K562 (cell line): Measurements from ENCODE around the gene C1QTNF6. TPM values are rescaled to one million over a fixed set of nuclear protein-coding genes. Genes with fewer than 3 reads are reported as not detected.

ENCODE experiments used
- ATAC-seq: fragments of 200-7000 bp; cut with Tn5 transposase; 3 replicates; pipeline ENCODE4 v1.9.1; 2020; ENCODE audit warnings: moderate library complexity
- BruUV-seq: library from RNA; stranded (reverse); fragments of 400-500 nt; replicated peaks from 2 replicates; lab custom pipeline; 2021; lab: Mats Ljungman, UMichigan
- CTCF ChIA-PET: fragments of 300-600 bp; formaldehyde crosslinking; extraction: SDS; loops from one replicate; lab custom pipeline; 2021; ENCODE audit warnings: low intra/inter-chr PET ratio; lab: Yijun Ruan, JAX
- POLR2A ChIA-PET: fragments of 300-600, 350-650 bp; sonication (Branson Sonifier 250); formaldehyde crosslinking; extraction: SDS; loops from one replicate; lab custom pipeline; 2021; ENCODE audit warnings: antibody characterized with exemption, inconsistent platforms; lab: Yijun Ruan, JAX
- DNase-seq, 4 experiments: peaks; one replicate each; pipeline versions ENCODE4 v3.0.0 to v3.0.0-alpha.2; 2011 to 2018; ENCODE audit warnings: low spot score in 3 of 4, mixed read lengths in 3 of 4; ENCODE audit errors: extremely low read depth in 1 of 4
- FAIRE-seq: peaks from 2 replicates; lab custom pipeline; 2011; peaks lifted over from hg19 to GRCh38; lab: Jason Lieb, UNC
- H2AFZ ChIP-seq: 2 replicates; pipeline ENCODE4 v1.6.0; 2011; ENCODE audit warnings: low read depth, low read length, control low read depth, inconsistent platforms
- H3K27ac ChIP-seq: fragments of 200-600 bp; 3 replicates; pipeline ENCODE4 v1.8.0; 2011; ENCODE audit warnings: low read depth, mild to moderate bottlenecking, control low read depth, inconsistent platforms, low read length, moderate library complexity, mixed read lengths; ENCODE audit errors: extremely low read depth
- H3K27me3 ChIP-seq, 2 experiments: fragments of 300-600 bp in 1 of 2; 2 replicates in 1 of 2; 3 replicates in 1 of 2; pipeline versions ENCODE4 v1.6.0 to v1.8.0; 2011; ENCODE audit warnings: inconsistent platforms in 2 of 2, low read length in 2 of 2, mild to moderate bottlenecking in 1 of 2, mixed read lengths in 1 of 2, moderate library complexity in 1 of 2; ENCODE audit not compliant: control insufficient read depth in 2 of 2, insufficient read depth in 2 of 2
- H3K36me3 ChIP-seq: fragments of 300-600 bp; 3 replicates; pipeline ENCODE4 v1.8.0; 2011; ENCODE audit warnings: mild to moderate bottlenecking, low read length, inconsistent platforms; ENCODE audit not compliant: control insufficient read depth, insufficient read depth
- H3K4me1 ChIP-seq, 2 experiments: fragments of 200-600 bp in 1 of 2; replicated peaks in 1 of 2; 2 replicates in 1 of 2; 3 replicates in 1 of 2; pipeline versions ENCODE4 v1.5.1 to v1.8.0; 2011; ENCODE audit warnings: inconsistent platforms in 2 of 2, low read length in 2 of 2, mild to moderate bottlenecking in 1 of 2, mixed read lengths in 1 of 2, moderate library complexity in 1 of 2; ENCODE audit not compliant: control insufficient read depth in 2 of 2, insufficient read depth in 2 of 2
- H3K4me2 ChIP-seq: 2 replicates; pipeline ENCODE4 v1.6.1; 2011; ENCODE audit warnings: low read length, control low read depth, inconsistent platforms, mixed read lengths; ENCODE audit not compliant: insufficient read depth
- H3K4me3 ChIP-seq: fragments of 200-600 bp; sonication (generic), shearing (Covaris generic); 2 replicates; pipeline ENCODE4 v1.5.1; 2016; ENCODE audit warnings: control low read depth, inconsistent platforms
- H3K79me2 ChIP-seq: fragments of 200-600 bp; 3 replicates; pipeline ENCODE4 v1.8.0; 2011; ENCODE audit warnings: low read length, inconsistent platforms; ENCODE audit not compliant: control insufficient read depth, insufficient read depth
- H3K9ac ChIP-seq, 2 experiments: 2 replicates each; pipeline versions ENCODE4 v1.6.0 to v1.6.1; 2011; ENCODE audit warnings: low read depth in 2 of 2, low read length in 2 of 2, control low read depth in 1 of 2, inconsistent platforms in 1 of 2, mild to moderate bottlenecking in 1 of 2, mixed read lengths in 1 of 2; ENCODE audit not compliant: insufficient read depth in 1 of 2
- H3K9me1 ChIP-seq: one replicate; pipeline ENCODE4 v1.6.0; 2011; ENCODE audit warnings: inconsistent platforms, mild to moderate bottlenecking, low read length, moderate library complexity; ENCODE audit not compliant: control insufficient read depth, insufficient read depth
- H3K9me3 ChIP-seq: replicated peaks from 2 replicates; pipeline ENCODE4 v1.5.1; 2011; ENCODE audit warnings: low read depth, low read length, inconsistent platforms; ENCODE audit not compliant: control insufficient read depth, insufficient read depth
- H4K20me1 ChIP-seq: replicated peaks from 2 replicates; pipeline ENCODE4 v1.6.1; 2011; ENCODE audit warnings: low read length, inconsistent platforms, mixed read lengths; ENCODE audit not compliant: control insufficient read depth, insufficient read depth
- CCAR2 ChIP-seq: fragments of 200-400 bp; formaldehyde crosslinking; IDR thresholded peaks from 2 replicates; pipeline ENCODE4 v1.6.1; 2017; ENCODE audit warnings: mild to moderate bottlenecking, low read depth, low read length
- PCBP1 ChIP-seq: fragments of 200-400 bp; formaldehyde crosslinking; IDR thresholded peaks from 2 replicates; pipeline ENCODE4 v1.6.1; 2018; ENCODE audit warnings: mild to moderate bottlenecking, low read depth, low read length; ENCODE audit not compliant: poor library complexity, severe bottlenecking
- SIN3B ChIP-seq: fragments of 450-650 bp; IDR thresholded peaks from 2 replicates; pipeline ENCODE4 v1.6.1; 2017; ENCODE audit warnings: low read depth, mild to moderate bottlenecking, moderate library complexity
- SREBF1 ChIP-seq: fragments of 150-350 bp; IDR thresholded peaks from 2 replicates; pipeline ENCODE4 v1.6.1; 2014; ENCODE audit warnings: antibody characterized with exemption, low read depth, low read length, borderline replicate concordance
- ZNF76 ChIP-seq: fragments of 250-450 bp; sonication (Bioruptor Pico); IDR thresholded peaks from 2 replicates; pipeline ENCODE4 v1.4.0; 2020; ENCODE audit warnings: mild to moderate bottlenecking, moderate library complexity, borderline replicate concordance
- WGBS: fragments of 100-300 bp; shearing (Covaris generic); methylation state at CpG from one replicate; pipeline ENCODE4 v1.1.6; 2016; ENCODE audit warnings: low coverage, mixed read lengths; ENCODE audit not compliant: insufficient coverage; ENCODE audit errors: missing lambda C conversion rate; 5-methylcytosine and 5-hydroxymethylcytosine counted together
- in situ Hi-C: fragments of 300-500 bp; cut with MboI; formaldehyde crosslinking; loops from 4 replicates; pipeline ENCODE4 v1.15.0; 2018; ENCODE audit warnings: inconsistent platforms, mixed read lengths
- intact Hi-C: fragments of 100-400 bp; cut with micrococcal nuclease; formaldehyde crosslinking; loops from 2 replicates; pipeline ENCODE4 v1.14.2; 2022
- polyA plus RNA-seq, 8 experiments: library from polyadenylated mRNA; depleted of rRNA in 4 of 8; stranded (reverse) in 5 of 8; unstranded in 3 of 8; fragments of >200 nt; fragmentation: Nextera tagmentation in 2 of 8; fragmentation: Illumina TruSeq in 1 of 8; extraction: Ambion mirVana in 2 of 8; extraction: Trizol in 1 of 8; gene quantifications; 2 replicates each; pipeline versions ENCODE4 v1.2.1 to v1.2.3, GENCODE V29; 2011 to 2014; ENCODE audit warnings: inconsistent platforms in 1 of 8, missing spikeins in 1 of 8
- total RNA-seq, 7 experiments: library from RNA; depleted of rRNA in 6 of 7; stranded (reverse); fragments of >200 nt in 6 of 7; fragmentation: Illumina TruSeq in 2 of 7; extraction: Trizol in 2 of 7; gene quantifications; 2 replicates each; pipeline versions ENCODE4 v1.2.1 to v1.2.3, GENCODE V29; 2011 to 2021; ENCODE audit warnings: low replicate concordance in 1 of 7
- TF ChIP-seq, protein P1 (sequence below): fragments of 200-800 bp; sonication (Bioruptor generic); IDR thresholded peaks from 2 replicates; pipeline ENCODE4 v1.6.1; 2017; ENCODE audit warnings: missing genetic modification characterization, missing compliant biosample characterization
- TF ChIP-seq, protein P2 (sequence below): fragments of 450-650 bp; IDR thresholded peaks from 2 replicates; pipeline ENCODE4 v1.6.1; 2016; ENCODE audit warnings: mild to moderate bottlenecking
- TF ChIP-seq, protein P3 (sequence below): sonication (generic); formaldehyde crosslinking; IDR thresholded peaks from 2 replicates; pipeline ENCODE4 v1.4.0; 2020; ENCODE audit warnings: mild to moderate bottlenecking, missing genetic modification reagents
- TF ChIP-seq, protein P4 (sequence below): sonication (generic); formaldehyde crosslinking; IDR thresholded peaks from 2 replicates; pipeline ENCODE4 v1.8.1; 2023; ENCODE audit warnings: mild to moderate bottlenecking, missing genetic modification reagents, moderate library complexity

The C1QTNF6 gene
- total and polyA plus RNA-seq, 9 of the 15 experiments (the other 6 are each of a cell fraction or from before 2014, with no cell fraction given), result 0.18 to 0.92 (median 0.55) TPM

DNA sequence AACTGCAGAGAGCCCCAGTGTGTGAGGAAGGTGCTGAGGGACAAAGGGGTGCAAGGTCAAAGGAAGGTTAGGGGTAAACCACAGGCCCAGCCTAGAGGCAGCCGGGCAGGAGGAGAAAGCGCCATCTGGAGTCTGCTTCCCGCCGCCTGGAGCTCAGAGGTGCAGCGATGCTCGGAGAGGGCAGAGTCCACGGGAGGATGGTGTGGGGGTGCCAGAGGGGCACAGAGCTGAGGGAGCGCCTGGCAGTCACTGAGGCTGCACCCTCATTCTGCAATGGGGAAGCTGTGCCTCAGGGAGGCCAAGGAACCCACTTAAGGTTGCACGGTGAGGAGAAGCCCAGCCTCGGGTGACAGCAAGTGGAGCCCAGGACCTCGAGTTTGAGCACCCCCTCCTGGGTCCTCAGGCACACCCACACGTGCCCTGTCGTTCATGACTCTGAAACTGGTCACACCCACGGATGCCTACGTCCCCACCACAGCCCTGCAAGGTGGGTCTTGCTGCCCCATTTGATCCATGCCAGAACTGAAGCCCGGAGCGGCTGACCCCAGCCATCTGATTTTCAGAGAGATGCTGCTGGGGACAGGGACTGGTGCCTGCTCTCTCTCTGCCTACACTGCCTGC is 39.9 kb downstream of the C1QTNF6 start:
- Histone ChIP-seq H3K27ac (no peak overlapping the region), H3K4me2 (no peak overlapping the region), H3K36me3 (no peaks in the 10 kb centered on the region), H3K27me3 (peaks cover 0 to 11% of the 10 kb centered on the region in 2 experiments; a peak in 1 of 5 replicates), H3K79me2 (no peaks in the 10 kb centered on the region), H3K4me3 (no peak overlapping the region), H3K4me1 (peaks cover 0 to 6% of the 10 kb centered on the region in 2 experiments; a peak in 4 of 5 replicates), H2AFZ (no peak overlapping the region), H3K9me1 (no peaks in the 10 kb centered on the region), H4K20me1 (no peaks in the 10 kb centered on the region; the same call in 1 of the 2 replicates), H3K9me3 (no peaks in the 10 kb centered on the region), H3K9ac (no peak overlapping the region)
- FAIRE-seq (no peak), DNase-seq (no peak), ATAC-seq (no peak)
- ChIA-PET POLR2A (interaction anchor here (0.6 to 1.1 kb wide), 2 partner anchors 52 to 94 kb away, joined by 3 read pairs; no protein-coding TSS in a partner anchor), CTCF (no interaction called here)
- in situ Hi-C loops (no loop called here), intact Hi-C loops (no loop called here)
- no TSS peak for BruUV-seq
- WGBS, result 25% methylated on average over 7 of the region's 17 CpGs
- TF ChIP-seq PCBP1 (no peak), SIN3B (no peak), ZNF76 (CRISPR knock-in tag) (no peak), CCAR2 (no peak), SREBF1 (no peak)
- TF ChIP-seq, protein P1, sequence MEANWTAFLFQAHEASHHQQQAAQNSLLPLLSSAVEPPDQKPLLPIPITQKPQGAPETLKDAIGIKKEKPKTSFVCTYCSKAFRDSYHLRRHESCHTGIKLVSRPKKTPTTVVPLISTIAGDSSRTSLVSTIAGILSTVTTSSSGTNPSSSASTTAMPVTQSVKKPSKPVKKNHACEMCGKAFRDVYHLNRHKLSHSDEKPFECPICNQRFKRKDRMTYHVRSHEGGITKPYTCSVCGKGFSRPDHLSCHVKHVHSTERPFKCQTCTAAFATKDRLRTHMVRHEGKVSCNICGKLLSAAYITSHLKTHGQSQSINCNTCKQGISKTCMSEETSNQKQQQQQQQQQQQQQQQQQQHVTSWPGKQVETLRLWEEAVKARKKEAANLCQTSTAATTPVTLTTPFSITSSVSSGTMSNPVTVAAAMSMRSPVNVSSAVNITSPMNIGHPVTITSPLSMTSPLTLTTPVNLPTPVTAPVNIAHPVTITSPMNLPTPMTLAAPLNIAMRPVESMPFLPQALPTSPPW (CRISPR knock-in tag), result no peak
- TF ChIP-seq, protein P2, sequence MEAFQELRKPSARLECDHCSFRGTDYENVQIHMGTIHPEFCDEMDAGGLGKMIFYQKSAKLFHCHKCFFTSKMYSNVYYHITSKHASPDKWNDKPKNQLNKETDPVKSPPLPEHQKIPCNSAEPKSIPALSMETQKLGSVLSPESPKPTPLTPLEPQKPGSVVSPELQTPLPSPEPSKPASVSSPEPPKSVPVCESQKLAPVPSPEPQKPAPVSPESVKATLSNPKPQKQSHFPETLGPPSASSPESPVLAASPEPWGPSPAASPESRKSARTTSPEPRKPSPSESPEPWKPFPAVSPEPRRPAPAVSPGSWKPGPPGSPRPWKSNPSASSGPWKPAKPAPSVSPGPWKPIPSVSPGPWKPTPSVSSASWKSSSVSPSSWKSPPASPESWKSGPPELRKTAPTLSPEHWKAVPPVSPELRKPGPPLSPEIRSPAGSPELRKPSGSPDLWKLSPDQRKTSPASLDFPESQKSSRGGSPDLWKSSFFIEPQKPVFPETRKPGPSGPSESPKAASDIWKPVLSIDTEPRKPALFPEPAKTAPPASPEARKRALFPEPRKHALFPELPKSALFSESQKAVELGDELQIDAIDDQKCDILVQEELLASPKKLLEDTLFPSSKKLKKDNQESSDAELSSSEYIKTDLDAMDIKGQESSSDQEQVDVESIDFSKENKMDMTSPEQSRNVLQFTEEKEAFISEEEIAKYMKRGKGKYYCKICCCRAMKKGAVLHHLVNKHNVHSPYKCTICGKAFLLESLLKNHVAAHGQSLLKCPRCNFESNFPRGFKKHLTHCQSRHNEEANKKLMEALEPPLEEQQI, result no peak
- TF ChIP-seq, protein P3, sequence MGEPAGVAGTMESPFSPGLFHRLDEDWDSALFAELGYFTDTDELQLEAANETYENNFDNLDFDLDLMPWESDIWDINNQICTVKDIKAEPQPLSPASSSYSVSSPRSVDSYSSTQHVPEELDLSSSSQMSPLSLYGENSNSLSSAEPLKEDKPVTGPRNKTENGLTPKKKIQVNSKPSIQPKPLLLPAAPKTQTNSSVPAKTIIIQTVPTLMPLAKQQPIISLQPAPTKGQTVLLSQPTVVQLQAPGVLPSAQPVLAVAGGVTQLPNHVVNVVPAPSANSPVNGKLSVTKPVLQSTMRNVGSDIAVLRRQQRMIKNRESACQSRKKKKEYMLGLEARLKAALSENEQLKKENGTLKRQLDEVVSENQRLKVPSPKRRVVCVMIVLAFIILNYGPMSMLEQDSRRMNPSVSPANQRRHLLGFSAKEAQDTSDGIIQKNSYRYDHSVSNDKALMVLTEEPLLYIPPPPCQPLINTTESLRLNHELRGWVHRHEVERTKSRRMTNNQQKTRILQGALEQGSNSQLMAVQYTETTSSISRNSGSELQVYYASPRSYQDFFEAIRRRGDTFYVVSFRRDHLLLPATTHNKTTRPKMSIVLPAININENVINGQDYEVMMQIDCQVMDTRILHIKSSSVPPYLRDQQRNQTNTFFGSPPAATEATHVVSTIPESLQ (CRISPR knock-in tag), result no peak
- TF ChIP-seq, protein P4, sequence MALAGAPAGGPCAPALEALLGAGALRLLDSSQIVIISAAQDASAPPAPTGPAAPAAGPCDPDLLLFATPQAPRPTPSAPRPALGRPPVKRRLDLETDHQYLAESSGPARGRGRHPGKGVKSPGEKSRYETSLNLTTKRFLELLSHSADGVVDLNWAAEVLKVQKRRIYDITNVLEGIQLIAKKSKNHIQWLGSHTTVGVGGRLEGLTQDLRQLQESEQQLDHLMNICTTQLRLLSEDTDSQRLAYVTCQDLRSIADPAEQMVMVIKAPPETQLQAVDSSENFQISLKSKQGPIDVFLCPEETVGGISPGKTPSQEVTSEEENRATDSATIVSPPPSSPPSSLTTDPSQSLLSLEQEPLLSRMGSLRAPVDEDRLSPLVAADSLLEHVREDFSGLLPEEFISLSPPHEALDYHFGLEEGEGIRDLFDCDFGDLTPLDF (CRISPR knock-in tag), result no peak
